ENCODE results near the gene R3HCC1L. TPM values are rescaled to one million over a fixed set of nuclear protein-coding genes. Genes with fewer than 3 reads are reported as not detected.

The R3HCC1L gene
- total and polyA plus RNA-seq, 9 of the 15 experiments (the other 6 are each of a cell fraction or from before 2014, with no cell fraction given), result 9.1 to 17.8 (median 12.6) TPM

- H3K9me1 ChIP-seq (ENCODE audit: control insufficient read depth, insufficient read depth, low read length), result no peaks in the 10 kb centered on the region
- no peaks in the 10 kb centered on the region for H3K9me3 ChIP-seq (replicated peaks; ENCODE audit: control insufficient read depth, insufficient read depth, low read depth, low read length)
- in situ Hi-C loops (cut with MboI), result no loop called here
- POLR2A ChIA-PET, result interaction anchor here (0.7 to 1.1 kb wide), 4 partner anchors 8 to 45 kb away, joined by 3 to 6 read pairs (median 3); no protein-coding TSS in a partner anchor
- H3K79me2 ChIP-seq (ENCODE audit: control insufficient read depth, insufficient read depth, low read length), result peaks cover 45% of the 10 kb centered on the region
- H3K4me3 ChIP-seq, result peak overlapping the region; percentile 86; the same call in 1 of the 2 replicates
- peak overlapping the region; percentile 77 for H3K27ac ChIP-seq (ENCODE audit: extremely low read depth, low read depth, low read length)
- H3K4me2 ChIP-seq (ENCODE audit: insufficient read depth, low read length), result peak overlapping the region; percentile 76
- DNase-seq (ENCODE audit: extremely low read depth in 1 of 4, low spot score in 3 of 4) (no peak), ATAC-seq (peak; percentile 5; the same call in 2 of the 3 replicates), FAIRE-seq (peak; percentile 32)
- BruUV-seq (replicated peaks), result no TSS peak
- intact Hi-C loops (cut with micrococcal nuclease), result no loop called here
- peak overlapping the region in 1 of 2 experiments; percentile 76; a peak in 1 of 4 replicates for H3K9ac ChIP-seq (ENCODE audit: insufficient read depth in 1 of 2, low read depth in 2 of 2, low read length in 2 of 2)
- H3K36me3 ChIP-seq (ENCODE audit: control insufficient read depth, insufficient read depth, low read length), result no peaks in the 10 kb centered on the region
- H3K27me3 ChIP-seq (ENCODE audit: control insufficient read depth in 2 of 2, insufficient read depth in 2 of 2, low read length in 2 of 2), result peaks cover 0 to 4% of the 10 kb centered on the region in 2 experiments; a peak in 1 of 5 replicates
- 49% methylated on average over 5 of the region's 5 CpGs for WGBS (ENCODE audit: insufficient coverage, low coverage, missing lambda C conversion rate)
- CTCF ChIA-PET (ENCODE audit: low intra/inter-chr PET ratio), result no interaction called here
- H3K4me1 ChIP-seq (replicated peaks in 1 of 2; ENCODE audit: control insufficient read depth in 2 of 2, insufficient read depth in 2 of 2, low read length in 2 of 2), result peaks cover 4 to 12% of the 10 kb centered on the region in 2 experiments; a peak in 2 of 5 replicates
- H2AFZ ChIP-seq (ENCODE audit: low read depth, low read length), result peak overlapping the region; percentile 100
- H4K20me1 ChIP-seq (replicated peaks; ENCODE audit: control insufficient read depth, insufficient read depth, low read length), result no peaks in the 10 kb centered on the region
- TF ChIP-seq ZBTB26 (CRISPR knock-in tag; IDR thresholded peaks at IDR 0.05) (0 out of 2 replicates have a peak, but pooled peaks have one; percentile 6), RFX7 (CRISPR knock-in tag; IDR thresholded peaks at IDR 0.05) (no peak), NFIC (IDR thresholded peaks at IDR 0.05) (no peak), POLR2AphosphoS5 (IDR thresholded peaks at IDR 0.05; ENCODE audit: control insufficient read depth, insufficient read depth, low read depth, low read length) (no peak), MLLT1 (IDR thresholded peaks at IDR 0.05) (0 out of 4 replicates have a peak, but pooled peaks of 1 of the 2 experiments have one; percentile 25), HCFC1 (IDR thresholded peaks at IDR 0.05; ENCODE audit: low read depth, low read length) (no peak), FOXK1 (CRISPR knock-in tag; IDR thresholded peaks at IDR 0.05; ENCODE audit: borderline replicate concordance) (no peak), ZNF655 (CRISPR knock-in tag; IDR thresholded peaks at IDR 0.05) (no peak), ZNF431 (CRISPR knock-in tag; IDR thresholded peaks at IDR 0.05) (no peak), BRD9 (IDR thresholded peaks at IDR 0.05; ENCODE audit: low read depth, partially characterized antibody) (no peak), ARID3B (CRISPR knock-in tag; IDR thresholded peaks at IDR 0.05; ENCODE audit: borderline replicate concordance) (no peak), ZNF778 (CRISPR knock-in tag; IDR thresholded peaks at IDR 0.05) (no peak), SIN3B (IDR thresholded peaks at IDR 0.05; ENCODE audit: low read depth) (no peak), MEIS2 (IDR thresholded peaks at IDR 0.05; ENCODE audit: partially characterized antibody) (no peak), EHMT2 (IDR thresholded peaks at IDR 0.05) (peak; percentile 31; the same call in 1 of the 2 replicates), HMGN3 (IDR thresholded peaks at IDR 0.05; ENCODE audit: borderline replicate concordance, extremely low read depth, insufficient read length, low read depth, low read length) (no peak), ZZZ3 (IDR thresholded peaks at IDR 0.05) (no peak)
Observed at GRCh38 chr10:98134117-98134430, 383 bp upstream of the R3HCC1L start.
